Activated naive CD4-positive, alpha-beta T cell treated with anti-CD3 and anti-CD28 coated beads, Interleukin-2, amount 10 ng/mL, durations not matched to agents 5 hours and 36 hours (primary cell): Measurements from ENCODE around the gene RUNX1. TPM values are rescaled to one million over a fixed set of nuclear protein-coding genes. Genes with fewer than 3 reads are reported as not detected.

Experiments used
- total RNA-seq, 2 experiments: library from RNA; stranded (reverse); gene quantifications; one replicate each; pipeline ENCODE4 v1.2.3, GENCODE V29; 2021

RUNX1 gene
- total RNA-seq, result 10 to 100 TPM; 39.0 to 41.4 TPM

DNA sequence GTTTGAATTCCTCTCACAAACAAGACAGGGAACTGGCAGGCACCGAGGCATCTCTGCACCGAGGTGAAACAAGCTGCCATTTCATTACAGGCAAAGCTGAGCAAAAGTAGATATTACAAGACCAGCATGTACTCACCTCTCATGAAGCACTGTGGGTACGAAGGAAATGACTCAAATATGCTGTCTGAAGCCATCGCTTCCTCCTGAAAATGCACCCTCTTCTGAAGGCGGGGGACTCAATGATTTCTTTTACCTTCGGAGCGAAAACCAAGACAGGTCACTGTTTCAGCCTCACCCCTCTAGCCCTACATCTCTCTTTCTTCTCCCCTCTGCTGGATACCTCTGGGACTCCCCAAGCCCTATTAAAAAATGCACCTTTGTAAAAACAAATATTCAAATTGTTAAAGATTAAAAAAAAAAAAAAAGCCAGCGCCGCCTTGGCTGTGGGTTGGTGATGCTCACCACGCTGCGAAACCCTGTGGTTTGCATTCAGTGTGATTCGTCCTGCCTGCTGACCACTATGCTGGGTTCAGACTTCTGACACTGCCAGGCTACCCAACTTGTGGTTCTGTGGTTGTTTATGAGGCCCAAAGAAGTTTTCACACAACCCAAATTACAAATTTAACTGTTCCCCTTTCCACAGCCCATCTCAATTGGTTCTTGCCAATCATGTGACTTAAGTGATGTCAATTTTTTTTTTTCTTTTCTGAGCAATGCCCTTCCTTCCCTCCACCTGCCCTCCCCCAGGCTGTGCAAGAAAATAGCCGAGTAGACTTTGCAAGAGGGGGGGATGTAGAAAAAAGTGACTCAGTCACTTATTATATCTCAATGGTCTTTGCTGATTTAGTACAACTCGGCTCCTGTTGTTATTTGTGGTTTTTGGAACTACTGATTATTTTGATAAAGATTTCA lies at the start of gene RUNX1:
Gene RUNX1, minus strand, starts transcription at position 597 of the 912 bp plus-strand sequence.

